NCI-H2196 treated with DMSO at 0.1 percent for 48 hours (cell line): ENCODE measurements around the gene LSP1.
A peak's percentile ranks its signal among the peaks of the same experiment; 100 is the strongest.

Source experiments
- DNase-seq: peaks from one replicate; lab custom pipeline; 2025; ENCODE audit not compliant: unreplicated experiment; lab: John Stamatoyannopoulos, UW

Gene LSP1

GRCh38 chr11:1824221-1825038, 28.5 kb upstream of the LSP1 start:
- no peak for DNase-seq

GRCh38 chr11:1825039-1825740, 27.7 kb upstream of the LSP1 start:
- DNase-seq, result no peak

GRCh38 chr11:1825785-1826451, 27.0 kb upstream of the LSP1 start:
- no peak for DNase-seq

GRCh38 chr11:1826552-1827094, 26.3 kb upstream of the LSP1 start:
- DNase-seq, result no peak

- DNase-seq, result peak; percentile 33
Measured at GRCh38 chr11:1827095-1827813, 25.6 kb upstream of the LSP1 start.

GRCh38 chr11:1827931-1828330, 25.0 kb upstream of the LSP1 start:
- DNase-seq, result no peak

GRCh38 chr11:1828542-1828941, 24.3 kb upstream of the LSP1 start:
- no peak for DNase-seq

- no peak for DNase-seq
Measured at GRCh38 chr11:1829039-1829820, 23.7 kb upstream of the LSP1 start.

GRCh38 chr11:1830004-1830321, 22.9 kb upstream of the LSP1 start:
- no peak for DNase-seq

- DNase-seq, result no peak
Measured at GRCh38 chr11:1830322-1831223, 22.3 kb upstream of the LSP1 start.

- DNase-seq, result no peak
Measured at GRCh38 chr11:1831338-1832210, 21.3 kb upstream of the LSP1 start.

GRCh38 chr11:1832211-1832919, 20.5 kb upstream of the LSP1 start:
- DNase-seq, result no peak

GRCh38 chr11:1832920-1833295, 20.0 kb upstream of the LSP1 start:
- no peak for DNase-seq

- DNase-seq, result peak; percentile 78
Measured at GRCh38 chr11:1834062-1834610, 18.7 kb upstream of the LSP1 start.

- DNase-seq, result no peak
Measured at GRCh38 chr11:1834779-1835670, 17.9 kb upstream of the LSP1 start, which contains the start of gene SYT8. Gene SYT8 (plus strand): TSS chr11:1834990. CDS start chr11:1835106, 116 bp downstream.

- DNase-seq, result no peak
Measured at GRCh38 chr11:1835671-1836010, 17.2 kb upstream of the LSP1 start.
